GM18861 (cell line): ENCODE data around the gene ETNK2.

Experiments
- ATAC-seq: cut with Tn5 transposase; IDR thresholded peaks from one replicate; pipeline ENCODE4 v1.9.1; 2021; ENCODE audit not compliant: unreplicated experiment

The ETNK2 gene

DNA sequence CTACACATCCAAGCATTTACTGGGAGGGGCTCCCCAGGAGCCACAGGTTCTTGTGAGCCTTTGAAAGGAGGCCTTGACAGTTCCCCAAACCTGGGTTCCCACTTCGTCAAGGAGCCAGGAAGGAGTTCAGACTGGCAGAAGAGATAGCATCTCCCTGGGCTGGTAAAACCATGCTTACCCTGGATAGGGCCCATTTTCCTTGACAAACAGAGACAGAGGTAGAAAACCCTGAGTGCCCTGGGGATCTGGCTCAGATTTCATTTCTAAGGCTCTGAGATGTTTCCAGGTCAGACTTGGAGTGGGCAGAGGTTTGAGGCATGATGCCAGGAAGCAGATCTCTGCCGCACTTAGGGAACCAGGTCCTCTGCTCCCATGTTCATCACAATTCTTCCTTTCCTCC lies 2.7 kb downstream of the ETNK2 start:
- ATAC-seq, result no peak

GRCh38 chr1:204147406-204148383 lies 4.1 kb downstream of the ETNK2 start:
- no peak for ATAC-seq

GRCh38 chr1:204146965-204147364 lies 4.9 kb downstream of the ETNK2 start:
- no peak for ATAC-seq

DNA sequence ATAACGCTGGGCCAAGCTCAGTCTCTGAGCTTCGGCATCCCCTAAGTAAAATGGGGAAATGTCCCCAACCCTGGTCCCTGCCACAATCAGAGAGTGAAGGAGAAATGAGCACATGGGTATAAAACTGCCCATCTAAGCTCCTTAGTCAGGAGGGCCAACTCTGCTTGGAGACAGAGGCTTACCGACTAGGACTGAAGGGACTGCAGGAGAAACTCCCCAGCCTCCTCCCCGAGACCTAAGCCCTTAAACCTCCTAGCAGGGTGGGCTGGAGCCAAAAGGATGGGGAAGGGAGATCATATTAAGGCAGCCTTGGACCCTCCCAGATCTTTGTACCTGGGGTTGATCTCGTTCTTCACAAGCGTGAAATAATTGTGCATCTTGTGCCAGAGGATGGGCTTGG lies 5.5 kb downstream of the ETNK2 start:
- no peak for ATAC-seq

DNA sequence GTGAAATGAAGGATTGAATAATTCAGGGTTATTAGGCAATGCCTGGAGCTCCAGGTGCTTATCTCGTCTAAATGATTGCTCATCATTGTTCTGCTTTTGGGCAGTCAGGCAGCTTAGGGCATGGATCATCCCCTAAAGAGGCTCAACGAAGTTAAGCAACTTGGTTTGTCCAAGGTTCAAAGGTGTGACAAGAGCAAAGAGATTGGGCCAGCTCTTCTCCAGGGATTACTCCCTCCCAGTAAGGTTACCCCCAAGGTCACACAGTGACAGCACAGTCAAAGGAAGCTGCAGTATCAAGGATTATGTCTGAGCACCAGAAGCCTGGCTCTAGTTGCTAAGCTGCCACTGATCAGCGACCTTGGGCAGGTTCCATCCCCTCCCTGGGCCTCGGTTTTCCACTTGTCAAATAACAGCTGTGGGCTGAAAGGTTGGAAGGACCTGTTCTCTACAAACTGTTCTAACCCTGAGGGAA lies 6.8 kb downstream of the ETNK2 start:
- ATAC-seq, result no peak

DNA sequence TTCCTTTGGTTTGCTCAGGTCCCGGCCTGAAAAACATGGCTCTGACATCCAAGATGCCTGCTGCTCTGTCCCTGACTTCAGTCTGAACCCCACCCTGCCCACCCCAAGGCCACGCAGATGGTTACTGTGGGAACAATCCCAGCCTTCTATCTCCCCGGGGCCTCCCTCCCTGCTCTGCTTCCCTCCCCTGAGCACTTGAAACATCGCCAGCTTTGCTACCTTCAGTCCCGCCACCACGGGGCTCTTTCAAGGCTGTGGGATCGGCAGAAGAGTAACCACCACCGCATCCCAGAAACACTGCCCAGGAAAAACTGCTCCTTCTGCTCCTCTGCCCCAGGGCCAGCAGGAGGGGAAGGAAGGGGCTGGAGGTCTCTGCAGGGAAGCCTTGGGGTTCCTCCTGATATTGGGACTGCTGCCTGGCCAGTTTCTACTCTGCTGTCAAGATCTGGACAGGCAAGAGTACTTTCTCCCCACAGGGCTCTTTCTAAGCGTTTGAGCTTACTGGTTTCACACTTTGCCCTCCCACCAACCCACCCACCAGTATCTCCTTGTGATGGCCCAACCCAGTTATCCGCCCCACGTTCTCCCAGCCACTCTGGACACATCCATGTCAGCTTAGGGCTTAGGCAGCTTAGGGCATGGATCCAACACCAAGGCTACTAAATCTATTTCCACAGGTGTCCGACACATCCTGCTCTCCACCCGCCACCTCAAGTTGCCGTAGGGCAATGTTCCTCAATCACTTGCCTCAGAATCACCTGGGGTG lies 8.4 kb downstream of the ETNK2 start:
- no peak for ATAC-seq

DNA sequence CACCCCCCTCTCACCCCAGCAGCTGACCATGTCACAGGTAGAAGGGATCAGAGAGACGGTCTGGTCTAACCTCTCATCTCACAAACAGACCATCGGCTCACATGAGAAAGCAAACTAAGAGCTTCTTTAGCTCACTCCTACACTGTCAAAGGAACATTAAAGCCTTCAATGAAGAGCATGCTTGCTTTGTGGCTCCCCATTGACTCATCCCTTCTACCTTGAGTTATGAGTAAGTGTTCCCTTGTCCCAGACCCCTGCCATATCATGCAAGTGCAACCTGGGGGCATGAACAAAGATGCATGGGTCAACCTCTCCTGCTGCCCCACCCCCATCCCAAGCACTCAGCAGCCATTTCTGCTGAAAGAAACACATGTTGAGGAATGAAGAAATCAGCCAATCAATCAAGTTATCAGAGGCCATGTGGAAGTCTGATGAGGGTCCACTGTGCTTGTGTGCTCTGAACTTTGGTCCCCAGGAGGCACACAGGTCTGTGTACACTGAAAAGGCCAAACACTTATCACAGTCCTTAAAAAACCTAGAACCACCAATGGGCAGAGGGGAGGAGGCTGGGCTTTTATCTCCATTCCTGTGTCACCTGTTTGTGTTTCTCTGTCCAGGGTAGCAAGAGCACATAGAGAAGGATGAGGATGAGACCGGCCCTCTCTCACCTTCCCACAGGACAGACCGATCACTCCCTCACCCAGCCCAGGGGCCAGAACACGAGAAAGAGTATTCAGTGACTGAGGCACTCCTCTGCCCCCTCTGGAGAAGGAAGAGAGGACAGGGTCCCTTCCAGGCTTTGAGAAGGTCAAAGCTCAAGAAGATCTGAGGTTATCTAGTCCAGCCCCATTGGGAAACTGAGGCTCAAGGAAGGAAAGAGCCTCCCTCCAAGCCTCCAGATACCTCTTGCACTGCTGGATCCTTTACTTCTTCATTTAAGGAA lies 9.5 kb downstream of the ETNK2 start:
- ATAC-seq, result no peak

GRCh38 chr1:204141131-204141530 lies 10.7 kb downstream of the ETNK2 start:
- no peak for ATAC-seq

- ATAC-seq, result no peak
These were observed 11.9 kb downstream of the ETNK2 start for GRCh38 chr1:204139952-204140351.

DNA sequence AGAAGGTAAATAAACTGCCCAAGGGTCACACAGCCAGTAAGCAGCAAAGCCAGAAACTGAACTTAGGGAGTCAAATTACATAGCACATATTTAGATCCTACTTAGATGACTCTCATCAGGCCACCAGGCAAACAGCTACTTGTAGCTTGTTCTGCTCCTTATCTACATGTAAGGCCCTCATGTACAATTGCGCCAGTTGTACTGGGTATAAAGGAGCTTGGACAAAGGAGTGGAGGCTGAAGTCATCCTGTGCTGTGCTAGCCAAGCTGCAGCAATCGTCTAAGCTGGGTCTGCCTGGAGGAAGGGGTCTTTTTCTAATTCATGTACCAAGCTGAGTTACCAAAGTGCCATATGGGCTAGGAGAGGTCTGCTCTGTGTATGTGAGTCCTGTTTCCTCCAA lies 12.8 kb downstream of the ETNK2 start:
- no peak for ATAC-seq

GRCh38 chr1:204136814-204137213 lies 15.0 kb downstream of the ETNK2 start:
- no peak for ATAC-seq

- ATAC-seq, result no peak
These were observed 17.7 kb downstream of the ETNK2 start for GRCh38 chr1:204134103-204134502.

DNA sequence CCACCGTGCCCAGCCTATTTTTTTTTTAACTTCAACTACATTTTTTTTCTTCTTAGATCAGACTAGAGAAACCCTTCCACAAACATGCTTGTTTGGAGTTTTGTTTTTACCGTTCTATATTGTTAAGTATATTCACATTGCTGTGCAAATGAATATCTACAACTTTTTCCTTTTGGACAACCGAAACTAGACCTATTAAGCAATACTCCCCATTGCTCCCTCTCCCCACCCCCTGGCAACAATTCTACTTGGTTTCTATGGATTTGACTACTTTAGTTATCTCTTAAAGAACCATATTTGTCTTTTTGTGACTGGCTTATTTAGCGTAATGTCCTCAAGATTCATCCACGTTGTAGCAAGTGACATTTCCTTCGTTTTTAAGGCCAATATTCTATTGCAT lies 19.1 kb downstream of the ETNK2 start:
- no peak for ATAC-seq

DNA sequence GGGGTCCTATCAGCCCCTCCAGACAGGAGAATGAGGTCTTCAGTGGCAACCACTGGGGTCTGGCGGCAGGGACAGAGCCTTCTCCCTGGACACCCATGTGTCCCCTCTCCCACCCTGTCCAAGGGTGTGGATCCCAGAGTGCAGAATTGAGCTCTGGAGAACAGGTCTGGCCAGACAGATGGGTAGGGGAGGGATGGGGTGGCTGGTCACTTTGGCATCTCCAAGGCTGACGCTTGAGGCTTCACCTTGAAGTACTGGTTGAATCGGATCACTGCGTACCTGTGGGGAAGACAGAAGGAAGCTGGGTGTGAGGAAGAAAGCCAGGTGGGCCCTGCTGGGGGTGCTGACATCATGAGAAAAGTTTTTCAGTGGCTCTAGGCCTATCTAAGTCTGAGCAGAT lies 19.9 kb downstream of the ETNK2 start:
- no peak for ATAC-seq

DNA sequence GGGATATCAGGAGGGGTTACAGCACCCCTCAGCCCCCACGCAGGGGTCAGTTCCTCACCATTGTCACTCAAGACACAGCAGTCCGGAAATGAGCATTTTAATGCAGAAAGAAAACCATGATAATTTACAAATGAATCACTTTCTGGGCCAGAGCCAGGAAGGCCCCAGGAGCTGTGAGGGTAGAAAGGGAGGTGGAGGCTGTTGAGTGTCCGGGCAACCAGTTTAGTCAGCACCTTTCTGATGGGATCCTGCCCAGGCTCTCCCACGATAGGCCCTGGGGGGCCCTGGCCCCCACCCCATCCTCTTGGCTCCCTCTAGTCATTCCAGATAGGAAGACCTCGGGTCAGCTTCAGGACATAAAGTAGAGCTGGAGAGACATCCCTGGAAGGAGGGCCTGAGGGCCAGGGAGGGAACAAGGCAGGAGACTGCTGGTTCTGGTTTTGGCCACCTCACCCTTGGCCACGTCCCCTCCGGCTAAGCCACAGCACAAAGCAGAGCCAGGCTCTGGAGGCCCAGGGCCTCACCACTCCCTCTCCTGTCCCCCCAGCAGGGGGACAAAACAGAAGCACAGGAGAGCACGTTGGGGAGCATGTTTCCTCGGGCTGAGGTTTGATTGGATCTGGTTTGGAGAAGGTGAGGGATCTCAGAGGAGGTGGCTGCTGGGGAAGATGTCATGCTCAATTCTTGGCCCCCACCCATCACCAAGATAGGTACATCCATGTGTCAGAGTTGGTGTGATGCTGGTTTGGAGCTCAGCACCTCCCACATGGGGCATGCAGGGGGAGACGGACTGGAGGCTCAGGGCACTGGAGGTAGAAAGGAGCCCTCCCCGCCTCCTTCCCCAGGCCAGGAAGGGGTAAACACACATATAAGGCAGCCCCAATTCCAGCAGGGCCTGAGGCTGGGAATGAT lies 20.6 kb downstream of the ETNK2 start:
- ATAC-seq, result no peak

DNA sequence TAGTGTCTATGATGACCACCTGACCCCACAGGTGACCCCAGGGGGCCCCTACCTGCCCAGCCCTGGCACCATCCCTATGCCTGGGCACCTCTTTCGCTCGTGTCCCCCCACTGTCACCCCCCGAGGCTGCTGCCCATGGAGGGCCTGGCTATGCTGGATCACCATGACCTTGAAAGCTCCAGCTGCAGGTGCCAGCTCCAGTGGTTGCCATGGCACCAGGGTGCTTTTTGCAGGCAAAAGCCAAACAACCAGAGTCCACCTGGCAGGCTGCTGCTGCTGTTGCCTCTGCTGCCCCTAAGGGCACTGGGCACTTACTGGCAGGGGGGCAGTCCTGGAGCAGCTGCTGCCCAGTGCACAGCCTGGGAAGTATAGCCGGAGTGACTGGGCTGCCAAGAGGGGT lies 21.7 kb downstream of the ETNK2 start:
- no peak for ATAC-seq

DNA sequence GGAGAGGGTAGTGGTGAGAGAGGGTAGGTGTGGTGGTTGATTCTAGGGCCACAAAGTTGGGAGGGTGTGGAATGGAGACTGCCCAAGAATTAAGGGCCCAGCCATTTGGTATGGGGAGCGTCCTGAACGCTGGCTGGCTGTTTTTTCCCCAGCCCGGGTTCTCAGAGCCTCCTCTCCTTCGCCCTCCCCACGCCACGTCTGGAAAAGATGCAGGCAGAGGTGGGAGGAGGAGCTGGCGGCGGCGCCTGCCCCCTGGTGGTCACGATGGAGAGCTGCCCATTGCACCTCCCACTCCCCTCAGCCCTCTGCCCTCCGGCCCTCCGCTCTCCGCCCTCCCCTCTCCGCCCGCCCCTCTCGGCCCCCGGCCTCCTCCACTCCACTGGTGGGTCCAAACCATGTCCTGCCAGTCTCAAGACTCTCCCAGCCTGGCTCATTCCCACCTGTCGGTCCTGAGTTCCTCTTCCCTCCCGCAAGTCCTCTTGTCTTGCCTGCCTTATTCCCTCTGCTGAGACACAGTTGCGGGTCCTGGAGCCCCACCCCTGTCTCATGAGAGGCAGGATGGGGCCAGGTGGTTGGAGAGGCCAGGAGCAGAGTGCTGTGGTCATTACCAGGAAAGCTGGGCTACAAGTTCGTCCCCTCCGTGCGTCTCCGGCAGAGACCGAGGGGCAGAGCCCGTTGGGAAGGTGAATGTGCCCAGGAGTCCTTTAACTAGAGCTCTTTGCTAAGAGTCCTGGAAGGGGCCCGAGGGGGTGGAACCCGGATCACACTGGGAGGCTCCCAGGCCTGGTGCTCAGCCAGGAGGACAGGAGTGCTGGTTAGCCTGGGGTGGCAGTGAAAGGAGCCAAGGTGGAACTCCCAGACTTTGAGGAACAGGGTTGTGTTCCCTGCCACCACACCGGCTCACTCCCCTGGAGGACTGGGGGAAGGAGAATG lies 22.6 kb downstream of the ETNK2 start:
- ATAC-seq, result no peak

GRCh38 chr1:204128464-204128963 lies 23.3 kb downstream of the ETNK2 start:
- no peak for ATAC-seq
